Stimulated activated CD4-positive, alpha-beta T cell treated with anti-CD3 and anti-CD28 coated beads, TNF-alpha, amount 100 ng/mL, for 1 hour (primary cell): Measurements from ENCODE around the gene ATRIP.
A peak's percentile ranks its signal among the peaks of the same experiment; 100 is the strongest.
"Not testable (repeated sequence)": the region's sequence is repeated elsewhere in the genome, so short reads cannot be mapped to it uniquely, and the experiment has no call there.

Experiments
- DNase-seq, 3 donors: peaks; one replicate each; pipeline ENCODE4 v3.0.0-alpha.2; 2020; ENCODE audit warnings: low read depth in 3 of 3, low spot score in 1 of 3

Gene ATRIP

DNA sequence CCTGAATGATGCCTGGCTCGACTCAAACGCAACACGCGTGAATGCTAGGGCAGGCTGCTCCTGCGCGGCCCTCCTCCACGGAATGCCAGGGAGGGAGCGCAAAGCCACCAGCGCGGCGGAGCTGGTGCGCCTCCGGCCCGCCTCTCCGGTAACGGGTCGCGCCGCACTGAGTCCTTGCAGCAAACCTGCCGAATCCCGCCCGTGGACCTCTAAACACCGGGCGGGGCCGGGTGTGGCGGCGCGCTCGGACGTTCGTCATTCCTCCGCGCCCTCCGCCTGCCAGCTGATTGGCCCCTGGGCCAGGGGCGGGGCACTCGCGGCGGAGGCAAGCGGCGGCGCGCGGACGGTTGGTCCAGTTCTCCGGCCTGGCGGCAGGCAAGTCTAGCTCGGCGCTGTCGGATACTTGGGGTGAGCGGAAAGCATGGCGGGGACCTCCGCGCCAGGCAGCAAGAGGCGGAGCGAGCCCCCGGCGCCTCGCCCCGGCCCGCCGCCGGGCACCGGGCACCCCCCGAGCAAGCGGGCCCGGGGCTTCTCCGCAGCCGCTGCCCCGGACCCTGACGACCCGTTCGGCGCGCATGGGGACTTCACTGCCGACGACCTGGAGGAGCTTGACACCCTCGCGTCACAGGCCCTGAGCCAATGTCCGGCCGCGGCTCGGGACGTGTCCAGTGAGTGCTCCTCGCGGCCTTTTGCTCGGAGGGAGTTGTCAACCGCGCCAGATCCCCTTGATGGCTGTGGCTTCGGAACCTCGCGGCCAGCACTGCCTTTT lies at the start of gene ATRIP:
Gene ATRIP, plus strand, starts transcription at position 313 of the 769 bp plus-strand sequence. Its CDS starts 109 bp downstream, at position 422.
- peak; percentile 54 to 80 (median 73) for DNase-seq

GRCh38 chr3:48397767-48398681 lies 48.5 kb upstream of the ATRIP start:
- no peak for DNase-seq

DNA sequence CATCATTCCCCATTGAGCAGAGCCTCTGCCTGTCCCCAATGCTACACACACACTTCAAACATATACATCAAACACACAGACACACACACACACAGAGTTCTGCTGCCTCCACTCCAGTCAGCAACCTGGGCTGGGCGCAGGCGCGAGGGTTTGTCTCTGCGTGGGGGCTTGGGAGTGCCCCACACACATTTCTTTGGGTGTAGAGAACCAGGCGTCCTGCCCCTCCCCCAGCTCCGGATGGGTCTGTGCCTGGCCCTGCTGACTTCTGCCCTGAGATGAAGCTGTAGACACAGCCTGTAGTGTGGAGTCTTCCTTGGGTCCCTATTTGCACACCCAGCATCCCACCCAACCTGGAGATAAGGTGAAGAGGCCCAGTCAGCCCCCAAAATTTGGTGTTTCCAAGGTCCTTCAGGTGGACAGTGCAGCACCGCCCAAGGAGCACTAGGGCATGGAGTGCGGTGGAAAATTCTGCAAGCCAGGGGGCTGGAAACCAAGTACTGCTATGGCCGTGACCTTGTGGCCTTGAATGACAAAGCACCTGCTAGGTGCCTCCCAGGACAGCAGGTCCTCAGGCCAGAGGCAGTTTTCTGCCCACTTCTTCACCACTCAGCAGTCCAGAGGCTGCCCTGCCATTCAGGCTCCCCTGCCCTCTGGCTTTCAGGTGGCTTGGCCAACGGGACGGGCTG lies 47.7 kb upstream of the ATRIP start:
- no peak for DNase-seq

- DNase-seq = no peak
Observed at GRCh38 chr3:48399387-48400172, 47.0 kb upstream of the ATRIP start.

GRCh38 chr3:48400824-48401433 lies 45.6 kb upstream of the ATRIP start:
- peak; percentile 21 to 33 (median 30) for DNase-seq

- not testable (repeated sequence) for DNase-seq
Observed at GRCh38 chr3:48401434-48401901, 45.1 kb upstream of the ATRIP start.

DNA sequence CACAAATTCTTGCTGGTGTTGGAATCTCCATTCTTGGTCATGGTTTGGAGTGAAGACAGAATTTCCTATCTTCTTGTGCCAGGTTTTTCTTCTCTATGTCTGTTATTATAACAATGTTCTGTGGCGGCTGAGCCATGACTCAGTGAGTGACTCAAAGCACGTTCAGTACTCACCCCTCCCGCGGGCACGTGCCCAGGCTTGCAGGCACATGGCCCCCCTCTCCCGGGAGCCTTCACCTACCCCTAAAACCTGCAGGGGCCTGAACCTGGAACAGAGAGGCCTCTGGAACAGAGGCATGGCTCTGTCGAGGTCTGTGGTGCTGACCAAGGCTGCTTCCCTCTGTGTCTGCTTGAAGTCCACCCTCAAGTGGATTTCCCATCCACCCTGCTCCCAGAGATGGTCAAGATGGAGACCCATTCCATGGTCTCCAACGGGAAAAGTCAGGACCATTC lies 44.2 kb upstream of the ATRIP start:
- no peak for DNase-seq

GRCh38 chr3:48402907-48403306 lies 43.6 kb upstream of the ATRIP start:
- no peak for DNase-seq

DNA sequence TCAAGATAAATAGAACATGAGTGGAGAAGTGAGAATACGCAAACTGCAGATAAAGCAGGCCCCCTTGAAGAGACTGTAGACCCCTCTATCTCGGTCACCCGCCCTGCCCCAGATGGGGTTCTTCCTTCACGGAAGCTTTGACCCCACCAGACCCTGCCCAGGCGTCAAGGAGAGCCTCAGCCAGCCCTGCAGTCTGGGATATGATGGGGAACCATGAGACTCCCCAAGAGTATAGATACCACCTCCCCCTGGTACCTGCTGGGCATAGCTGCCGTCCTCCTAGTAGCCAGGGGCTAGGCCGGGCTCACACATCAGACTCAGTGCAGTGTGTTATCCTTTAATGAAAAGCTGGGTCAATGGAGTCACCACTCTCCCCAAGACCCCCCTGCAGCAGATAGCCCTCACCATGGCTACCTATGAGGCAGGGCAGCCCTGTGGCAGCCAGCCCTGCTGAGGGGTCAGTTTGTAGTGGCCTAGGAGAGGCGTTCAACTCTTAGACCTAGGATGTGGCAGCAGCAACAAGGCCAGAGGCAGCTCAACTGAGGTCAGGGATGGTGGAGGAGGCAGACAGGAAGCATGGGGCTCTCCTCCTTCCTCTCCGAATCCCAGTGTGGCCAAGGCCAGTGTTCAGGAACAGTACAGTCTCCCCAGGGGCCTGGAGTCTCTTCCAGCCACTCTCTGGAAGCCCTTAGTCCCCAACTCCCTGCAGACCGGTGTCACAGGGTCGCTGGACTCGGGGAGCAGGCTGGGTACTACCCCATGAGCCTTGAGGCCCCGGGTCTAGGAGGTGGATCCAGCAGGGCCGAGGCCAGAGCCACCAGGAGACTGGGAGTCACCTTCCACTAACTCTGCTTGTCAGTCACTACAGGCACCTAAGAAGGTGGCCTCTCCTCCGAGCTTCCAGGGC lies 42.8 kb upstream of the ATRIP start:
- no peak for DNase-seq

DNA sequence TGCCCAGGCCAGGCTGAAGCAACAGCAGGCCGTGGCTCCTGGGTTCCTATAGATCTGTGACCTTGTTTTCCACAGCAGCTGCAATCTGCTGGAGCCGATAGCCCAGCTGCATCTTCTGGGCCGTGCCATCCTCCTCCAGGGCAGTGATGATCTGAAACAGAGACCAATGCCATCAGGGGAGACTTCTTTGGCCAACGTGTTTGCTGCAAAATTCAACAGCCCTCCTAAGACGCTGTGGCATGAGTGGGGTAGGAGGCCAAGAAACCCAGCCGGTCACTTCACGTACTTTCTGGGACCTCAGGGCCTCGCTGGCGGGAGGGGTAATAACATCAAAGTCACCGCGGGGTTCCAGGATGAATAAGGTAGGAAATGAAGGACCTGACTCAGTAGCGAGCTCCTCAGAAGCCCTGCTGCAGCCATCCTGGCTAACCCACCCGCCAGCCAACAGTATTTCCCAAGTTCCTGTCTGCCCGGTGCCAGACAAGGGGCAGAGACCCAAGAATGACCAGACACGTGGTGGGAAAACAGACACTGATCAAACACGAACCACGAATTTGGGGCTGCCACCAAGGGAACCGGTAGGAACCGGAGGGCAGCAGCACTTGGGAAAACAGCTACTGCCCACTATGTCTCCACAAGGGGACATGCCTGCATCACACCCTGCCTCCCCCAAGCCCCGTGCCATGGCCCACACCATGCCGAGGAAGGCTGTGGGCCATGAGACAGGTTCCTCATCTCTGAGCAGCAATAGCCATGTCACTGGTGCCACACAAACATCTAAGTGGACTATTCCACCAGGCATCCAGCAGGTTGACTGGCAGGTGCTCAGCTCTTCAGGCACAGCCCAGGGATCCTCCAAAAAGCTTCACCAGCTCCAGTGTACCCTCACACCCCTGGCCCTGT lies 41.8 kb upstream of the ATRIP start:
- no peak for DNase-seq

DNA sequence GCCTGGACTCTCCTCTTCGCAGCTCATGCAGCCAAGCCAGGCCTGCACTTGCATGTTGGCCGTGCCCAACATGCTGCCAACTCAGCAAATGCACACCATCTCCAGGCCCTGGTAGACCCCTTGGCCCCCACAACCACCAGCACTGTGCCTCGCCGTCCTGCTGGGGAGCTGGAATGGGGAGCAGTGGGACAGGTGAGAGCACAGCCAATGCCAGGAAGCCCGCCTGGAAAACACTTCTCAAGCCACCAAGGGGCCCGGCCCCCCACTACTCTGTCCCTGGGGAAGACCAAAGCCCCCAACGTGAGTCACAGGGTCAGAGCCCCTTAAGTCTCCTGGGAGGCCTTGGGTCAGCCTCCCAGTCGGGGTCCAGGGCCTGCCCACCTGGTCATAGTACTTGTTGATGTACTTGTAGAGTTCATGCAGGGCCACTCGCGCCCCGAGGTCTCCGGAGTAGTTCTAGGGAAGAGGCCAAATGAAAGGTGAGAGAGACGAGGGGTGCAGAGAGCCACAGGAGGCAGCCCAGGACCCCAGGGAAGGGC lies 41.1 kb upstream of the ATRIP start:
- DNase-seq = no peak

DNA sequence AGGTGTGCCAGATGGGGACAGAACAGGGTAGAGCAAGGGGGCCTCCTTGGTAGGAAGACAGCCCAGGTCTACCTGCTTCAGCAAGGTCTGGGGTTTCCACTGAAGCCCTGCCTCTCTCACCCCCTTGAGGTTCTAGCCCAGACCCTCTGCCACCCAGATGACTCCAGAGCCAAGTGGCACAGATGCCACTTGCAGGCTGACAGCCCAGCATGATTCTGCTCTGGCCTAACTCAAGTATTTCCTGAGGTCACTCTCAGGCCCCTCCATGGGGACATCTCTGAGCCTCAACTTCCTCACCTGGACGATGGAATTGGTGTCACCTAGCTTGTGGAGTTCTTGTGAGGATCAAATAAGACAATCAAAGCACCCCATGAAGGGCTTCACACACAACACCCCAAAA lies 40.6 kb upstream of the ATRIP start:
- DNase-seq = no peak

DNA sequence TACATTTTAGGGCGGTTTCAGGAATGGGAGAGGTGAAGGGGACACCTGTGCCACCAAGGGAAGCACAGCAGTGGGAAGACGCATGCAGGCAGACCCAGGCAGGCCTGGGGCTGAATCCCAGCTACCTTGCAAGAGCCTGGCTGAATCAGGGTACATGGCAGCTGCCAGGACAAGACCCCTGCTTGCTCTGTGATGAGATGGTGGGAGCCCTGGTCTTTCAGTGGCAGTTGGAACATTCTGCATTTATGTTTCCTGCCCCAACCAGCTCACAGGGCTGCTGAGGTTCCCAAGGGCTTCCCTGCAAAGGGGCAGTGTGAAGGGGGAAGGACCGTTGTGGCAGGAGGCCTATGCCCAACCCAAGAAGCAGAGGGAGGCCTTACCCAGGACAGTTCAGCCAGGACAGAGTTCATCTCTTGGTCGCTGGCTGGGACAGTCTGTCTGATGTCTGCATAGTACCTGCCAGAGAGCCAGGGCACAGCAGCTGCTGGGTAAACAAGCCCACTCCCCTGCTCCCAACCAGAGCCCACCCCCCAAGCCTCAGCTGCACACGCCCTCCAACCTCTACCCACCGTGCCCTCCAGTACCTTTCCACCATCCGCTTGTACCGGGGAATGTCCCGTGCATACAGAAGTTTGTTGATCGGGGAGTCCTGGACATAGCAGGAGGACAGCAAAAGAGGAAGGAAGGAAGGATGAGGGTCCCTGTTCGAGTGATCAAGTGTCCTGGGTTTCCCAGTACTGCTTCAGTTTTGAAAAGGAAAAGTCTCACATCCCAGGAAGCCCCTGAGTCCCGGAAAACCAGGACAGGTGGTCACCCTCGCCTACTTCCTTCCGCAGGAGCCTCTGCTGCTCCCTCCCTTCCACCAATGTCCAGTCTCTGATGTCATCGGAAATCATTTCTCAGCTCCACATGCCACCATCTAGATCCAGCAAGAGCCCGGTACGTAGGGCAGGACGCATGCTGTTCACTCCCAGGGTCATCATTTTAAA lies 39.8 kb upstream of the ATRIP start:
- no peak for DNase-seq

DNA sequence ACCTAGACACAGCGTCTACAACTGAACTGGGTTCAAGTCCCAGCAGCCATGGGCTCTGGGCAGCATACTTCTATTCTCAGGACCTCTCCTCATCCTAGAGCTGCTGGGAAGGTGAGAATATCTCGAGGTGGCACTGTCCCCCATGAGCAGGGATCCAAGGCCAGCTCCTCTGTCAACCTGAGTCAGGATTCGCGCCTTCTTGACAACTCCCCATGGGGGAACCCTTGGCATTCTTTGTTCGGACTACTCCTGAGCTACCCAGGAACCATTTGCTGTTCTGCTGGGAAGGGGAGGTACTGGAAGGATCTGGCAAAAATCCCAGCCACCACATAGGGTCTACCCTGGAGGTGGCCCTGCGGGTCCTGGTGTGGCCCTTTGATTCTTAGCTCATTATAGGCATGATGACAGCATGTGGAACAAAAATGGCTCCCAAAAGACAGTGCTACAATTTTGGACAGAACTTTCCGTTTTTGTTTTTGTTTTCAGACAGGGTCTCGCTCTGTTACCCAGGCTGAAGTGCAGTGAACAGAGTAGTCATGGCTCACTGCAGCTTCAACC lies 38.9 kb upstream of the ATRIP start:
- DNase-seq = no peak

GRCh38 chr3:48408823-48409281 lies 37.7 kb upstream of the ATRIP start:
- DNase-seq = no peak
